NCI-H446 (cell line): Measurements from ENCODE around the gene REL.
"Not testable (repeated sequence)": the region's sequence is repeated elsewhere in the genome, so short reads cannot be mapped to it uniquely, and the experiment has no call there.

Source experiments
- DNase-seq, 2 experiments: peaks; one replicate each; lab custom pipeline; 2025; lab: John Stamatoyannopoulos, UW

REL gene

DNA sequence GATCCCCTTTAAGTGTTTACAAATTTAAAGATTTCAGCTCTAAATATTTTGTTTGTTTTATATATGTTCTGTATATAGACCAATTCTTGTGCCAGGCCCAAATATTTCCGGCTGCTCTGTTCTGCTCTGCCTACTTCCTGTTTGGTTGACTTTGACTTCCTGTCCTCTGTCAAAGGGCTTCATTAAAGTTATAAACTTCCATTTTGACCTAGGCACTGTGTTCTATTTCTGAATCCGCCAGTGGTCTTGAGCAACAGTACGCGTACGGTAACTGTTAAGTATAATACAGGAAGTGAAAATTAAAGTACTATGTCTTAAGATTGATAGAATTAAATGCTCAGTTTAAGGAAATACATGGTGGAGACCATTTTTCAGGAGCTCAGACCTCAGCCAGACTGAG lies 13.5 kb upstream of the REL start:
- DNase-seq, result no peak

- DNase-seq, result no peak
Measured at GRCh38 chr2:60868589-60869273, 12.6 kb upstream of the REL start.

DNA sequence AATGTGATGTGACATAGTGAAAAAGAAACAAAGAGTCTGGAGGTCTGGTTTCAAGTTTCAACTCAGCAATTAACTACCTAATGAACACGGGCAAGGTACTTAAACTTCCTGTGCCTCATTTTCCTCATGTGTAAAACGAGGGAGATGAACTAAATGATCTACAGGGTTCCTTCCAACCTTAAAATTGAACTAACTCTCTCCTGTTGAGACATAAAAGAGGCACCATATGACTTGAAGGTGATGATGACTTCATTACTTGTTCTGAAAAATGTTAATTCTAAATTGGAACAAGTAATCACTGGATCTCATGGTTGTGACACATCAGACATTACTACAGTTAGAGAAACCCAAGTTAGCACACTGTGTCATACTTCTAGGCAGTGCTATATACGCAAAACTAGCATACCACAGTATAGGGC lies 8.9 kb upstream of the REL start:
- no peak for DNase-seq

- no peak for DNase-seq
Measured at GRCh38 chr2:60873381-60873780, 8.0 kb upstream of the REL start.

DNA sequence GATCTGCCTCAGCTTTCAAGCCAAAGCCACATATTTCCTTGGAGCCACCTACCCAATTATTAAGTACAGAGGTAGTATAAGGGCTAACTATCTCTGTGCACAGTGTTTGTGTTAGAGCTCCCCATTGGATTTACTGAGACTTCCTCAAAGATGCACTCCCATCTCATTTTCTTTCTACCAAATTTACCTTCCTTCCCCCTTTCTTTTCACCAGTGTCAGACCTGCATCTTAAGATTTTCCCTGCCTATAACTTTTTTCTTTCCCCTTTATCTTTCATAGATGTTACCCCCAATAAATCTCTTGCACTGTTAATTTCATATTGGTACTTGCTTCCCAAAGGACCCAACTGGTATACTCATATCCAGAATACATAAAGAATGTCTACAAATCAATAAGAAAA lies 5.9 kb upstream of the REL start:
- DNase-seq, result no peak

GRCh38 chr2:60880643-60881046 lies 729 bp upstream of the REL start:
- DNase-seq, result no peak

GRCh38 chr2:60882971-60883753 lies 1.8 kb downstream of the REL start:
- no peak for DNase-seq

- no peak for DNase-seq
Measured at GRCh38 chr2:60883896-60884295, 2.5 kb downstream of the REL start.

GRCh38 chr2:60884800-60885199 lies 3.4 kb downstream of the REL start:
- DNase-seq, result peak in 1 of 2 experiments; percentile 15

GRCh38 chr2:60885683-60886082 lies 4.3 kb downstream of the REL start:
- no peak for DNase-seq

GRCh38 chr2:60886991-60887390 lies 5.6 kb downstream of the REL start:
- DNase-seq, result no peak

DNA sequence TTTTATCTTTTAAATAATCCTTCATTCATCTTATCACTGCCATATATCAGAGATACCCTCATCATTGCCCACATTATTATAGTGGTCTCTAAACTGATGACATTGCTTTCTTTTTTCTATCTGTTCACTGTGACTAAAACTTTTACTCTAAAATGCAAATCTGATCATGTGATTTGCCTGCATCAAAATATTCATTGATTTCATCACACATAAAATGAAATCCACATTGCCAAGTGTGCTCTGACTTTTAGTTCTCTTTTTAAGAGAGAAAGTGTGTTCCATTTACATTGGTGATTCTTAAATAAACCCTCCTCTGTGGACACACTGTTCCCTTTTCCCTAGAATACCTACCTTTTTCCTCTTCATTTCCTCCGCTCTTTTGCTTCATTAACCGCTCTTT lies 7.5 kb downstream of the REL start:
- DNase-seq, result no peak

DNA sequence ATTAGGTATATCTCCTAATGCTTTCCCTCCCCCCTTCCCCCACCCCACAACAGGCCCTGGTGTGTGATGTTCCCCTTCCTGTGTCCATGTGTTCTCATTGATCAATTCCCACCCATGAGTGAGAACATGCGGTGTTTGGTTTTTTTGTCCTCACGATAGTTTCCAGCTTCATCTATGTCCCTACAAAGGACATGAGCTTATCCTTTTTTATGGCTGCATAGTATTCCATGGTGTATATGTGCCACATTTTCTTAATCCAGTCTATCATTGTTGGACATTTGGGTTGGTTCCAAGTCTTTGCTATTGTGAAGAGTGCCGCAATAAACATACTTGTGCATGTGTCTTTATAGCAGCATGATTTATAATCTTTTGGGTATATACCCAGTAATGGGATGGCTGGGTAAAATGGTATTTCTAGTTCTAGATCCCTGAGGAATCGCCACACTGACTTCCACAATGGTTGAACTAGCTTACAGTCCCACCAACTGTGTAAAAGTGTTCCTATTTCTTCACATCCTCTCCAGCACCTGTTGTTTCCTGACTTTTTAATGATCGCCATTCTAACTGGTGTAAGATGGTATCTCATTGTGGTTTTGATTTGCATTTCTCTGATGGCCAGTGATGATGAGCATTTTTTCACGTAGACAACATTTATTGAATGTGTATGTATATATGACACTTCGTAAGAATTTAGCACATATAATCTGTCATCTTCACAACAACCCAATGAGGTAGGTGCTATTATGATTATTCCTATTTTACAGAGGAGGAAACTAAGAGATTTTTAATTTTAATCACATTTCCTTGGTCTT lies 8.4 kb downstream of the REL start:
- not testable (repeated sequence) for DNase-seq

DNA sequence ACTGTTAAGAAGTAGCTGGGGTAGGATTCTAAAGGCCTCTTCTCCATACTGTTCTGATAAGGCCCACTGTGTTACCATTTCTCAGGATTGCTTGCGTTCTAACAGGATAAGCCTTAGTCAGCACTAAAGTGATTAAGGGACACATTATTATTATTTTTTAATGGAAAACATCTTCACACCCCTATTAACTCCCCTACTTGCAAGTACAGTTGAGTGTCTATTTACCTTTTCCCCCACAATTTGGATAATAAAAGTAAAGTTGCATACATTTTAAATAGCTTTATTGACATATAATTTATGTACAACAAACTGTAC lies 9.0 kb downstream of the REL start:
- DNase-seq, result no peak

- no peak for DNase-seq
Measured at GRCh38 chr2:60891180-60891579, 9.8 kb downstream of the REL start.

DNA sequence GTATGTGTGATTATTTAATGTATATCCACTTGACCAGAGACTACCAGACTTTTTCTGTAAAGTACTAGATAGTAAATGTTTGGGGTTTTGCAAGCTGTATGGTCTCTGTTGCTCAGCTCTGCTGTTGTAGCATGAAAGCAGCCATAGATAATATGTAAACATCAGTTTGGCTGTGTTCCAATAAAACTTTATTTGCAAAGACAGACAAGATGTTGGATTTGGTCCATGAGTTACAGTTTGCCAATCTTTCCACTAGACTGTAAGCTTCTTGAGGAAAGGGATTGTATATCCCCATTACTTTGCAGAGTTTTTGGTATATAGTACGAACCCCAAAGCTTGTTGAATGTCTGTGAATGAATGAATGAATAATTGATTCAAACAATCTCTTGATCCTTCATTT lies 17.2 kb downstream of the REL start:
- DNase-seq, result peak in 1 of 2 experiments; percentile 4

- DNase-seq, result no peak
Measured at GRCh38 chr2:60899230-60899891, 18.0 kb downstream of the REL start.

- no peak for DNase-seq
Measured at GRCh38 chr2:60899892-60900249, 18.5 kb downstream of the REL start.

DNA sequence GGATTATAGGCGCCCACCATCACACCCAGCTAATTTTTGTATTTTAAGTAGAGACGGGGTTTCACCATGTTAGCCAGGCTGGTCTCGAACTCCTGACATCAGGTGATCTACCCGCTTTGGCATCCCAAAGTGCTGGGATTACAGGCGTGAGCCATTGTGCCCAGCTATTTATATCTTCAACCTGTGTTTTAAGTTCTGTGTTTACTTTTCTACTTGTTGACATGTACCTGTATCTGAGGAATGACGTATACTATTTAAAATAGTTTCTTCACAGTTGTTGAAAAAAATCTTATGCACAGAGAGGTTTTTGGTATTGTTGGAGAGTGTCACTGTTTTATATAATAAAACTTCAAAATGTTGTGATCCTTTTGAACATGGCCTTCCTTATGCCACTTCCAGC lies 19.9 kb downstream of the REL start:
- DNase-seq, result not testable (repeated sequence)

DNA sequence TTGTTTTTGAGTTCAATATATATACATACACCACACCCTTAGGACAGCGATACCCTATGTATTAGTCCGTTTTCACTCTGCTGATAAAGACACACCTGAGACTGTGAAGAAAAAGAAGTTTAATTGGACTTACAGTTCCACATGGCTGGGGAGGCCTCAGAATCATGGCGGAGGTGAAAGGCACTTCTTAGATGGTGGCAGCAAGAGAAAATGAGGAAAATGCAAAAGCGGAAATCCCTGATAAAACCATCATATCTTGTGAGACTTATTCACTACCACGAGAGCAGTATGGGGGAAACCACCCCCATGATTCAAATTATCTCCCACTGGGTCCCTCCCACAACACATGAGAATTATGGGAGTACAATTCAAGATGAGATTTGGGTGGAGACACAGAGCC lies 24.5 kb downstream of the REL start:
- not testable (repeated sequence) for DNase-seq

DNA sequence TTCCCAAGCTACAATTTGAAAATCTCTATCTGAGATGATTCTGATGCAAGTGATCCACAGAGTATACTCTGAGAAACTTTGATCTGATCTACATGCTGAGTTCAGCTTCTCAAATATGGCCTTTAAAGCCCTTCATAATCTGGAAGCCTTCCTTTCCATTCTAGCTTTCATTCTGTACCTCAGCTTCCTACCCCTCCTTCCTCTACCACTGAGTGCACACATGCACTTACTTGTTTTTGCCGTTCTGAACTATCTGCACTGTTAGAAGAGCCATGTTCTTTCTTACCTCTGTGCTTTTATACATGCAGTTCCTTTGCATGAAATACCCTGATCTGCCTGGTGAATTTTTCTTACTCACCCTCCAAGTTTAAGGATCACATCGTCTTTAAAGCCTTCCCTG lies 25.0 kb downstream of the REL start:
- DNase-seq, result no peak

- DNase-seq, result no peak
Measured at GRCh38 chr2:60907329-60907728, 26.0 kb downstream of the REL start.
